Gastrocnemius medialis (tissue), 4 donors: ENCODE results near the gene VPS8. TPM values are rescaled to one million over a fixed set of nuclear protein-coding genes. Genes with fewer than 3 reads are reported as not detected.
"Not testable (repeated sequence)": the region's sequence is repeated elsewhere in the genome, so short reads cannot be mapped to it uniquely, and the experiment has no call there.

ENCODE experiments used
- ATAC-seq, 2 donors: fragments of 150-250 bp; one replicate each; pipeline ENCODE4 v1.9.1; 2016
- DNase-seq, 2 donors: peaks; one replicate each; pipeline ENCODE4 v3.0.0-alpha.2; 2019
- H3K27ac ChIP-seq, 4 donors: fragments of 200-600 bp; sonication (generic); 1 replicate in 1 of 4; 2 replicates in 3 of 4; pipeline ENCODE4 v1.5.1; 2016 to 2018; ENCODE audit warnings: mild to moderate bottlenecking in 2 of 4, moderate library complexity in 1 of 4
- H3K27me3 ChIP-seq, 3 donors: fragments of 200-600 bp; sonication (generic) in 2 of 3; 1 replicate in 1 of 3; 2 replicates in 2 of 3; pipeline versions ENCODE4 v1.5.1 to v1.6.0; 2016 to 2019; ENCODE audit warnings: mild to moderate bottlenecking in 1 of 3, moderate library complexity in 1 of 3
- H3K36me3 ChIP-seq, 2 donors: fragments of 200-600 bp; sonication (generic) in 1 of 2; one replicate each; pipeline ENCODE4 v1.5.1; 2017 to 2018
- H3K4me1 ChIP-seq, 2 donors: fragments of 200-600 bp; sonication (generic) in 1 of 2; one replicate each; pipeline ENCODE4 v1.5.1; 2016 to 2017; ENCODE audit warnings: mild to moderate bottlenecking in 2 of 2
- H3K4me3 ChIP-seq, 4 donors: fragments of 200-600 bp; sonication (generic) in 3 of 4; 1 replicate in 1 of 4; 2 replicates in 3 of 4; pipeline ENCODE4 v1.5.1; 2016 to 2019; ENCODE audit warnings: mild to moderate bottlenecking in 2 of 4
- H3K9me3 ChIP-seq, 3 donors: fragments of 200-600 bp; sonication (generic) in 2 of 3; 1 replicate in 1 of 3; 2 replicates in 2 of 3; pipeline ENCODE4 v1.5.1; 2016 to 2019
- POLR2A ChIP-seq, 2 donors: fragments of 450-650 bp; IDR thresholded peaks; one replicate each; pipeline ENCODE4 v1.6.1; 2017; ENCODE audit warnings: antibody characterized with exemption in 2 of 2, mild to moderate bottlenecking in 2 of 2, moderate library complexity in 2 of 2
- in situ Hi-C, 4 donors: fragments of 200-750 bp; cut with MboI; loops; one replicate each; pipeline versions ENCODE4 v1.15.0 to v1.8.0; 2017; ENCODE audit warnings: low sequenced_read_pairs in 4 of 4
- intact Hi-C: fragments of 100-400 bp; cut with DNase I; formaldehyde crosslinking; loops from one replicate; pipeline ENCODE4 v1.15.1; 2023; ENCODE audit warnings: low total_unique reads
- total RNA-seq, 4 donors: library from RNA; depleted of rRNA; stranded (reverse); fragments of >200 nt; gene quantifications; one replicate each; pipeline versions ENCODE4 v1.1.0 to v1.2.3, GENCODE V29; 2016
- TF ChIP-seq, protein P1 (sequence below), 5 experiments: fragments of 450-650 bp in 3 of 5; fragments of 200-600 bp in 2 of 5; sonication (generic) in 2 of 5; IDR thresholded peaks in 4 of 5; conservative IDR thresholded peaks in 1 of 5; 1 replicate in 4 of 5; 2 replicates in 1 of 5; pipeline ENCODE4 v1.5.1; 2016 to 2019; ENCODE audit warnings: antibody characterized with exemption in 5 of 5, mild to moderate bottlenecking in 3 of 5, moderate library complexity in 3 of 5

Gene VPS8
- total RNA-seq, 4 donors from 2014 or later: 37.2 to 64.1 (median 51.2) TPM

DNA sequence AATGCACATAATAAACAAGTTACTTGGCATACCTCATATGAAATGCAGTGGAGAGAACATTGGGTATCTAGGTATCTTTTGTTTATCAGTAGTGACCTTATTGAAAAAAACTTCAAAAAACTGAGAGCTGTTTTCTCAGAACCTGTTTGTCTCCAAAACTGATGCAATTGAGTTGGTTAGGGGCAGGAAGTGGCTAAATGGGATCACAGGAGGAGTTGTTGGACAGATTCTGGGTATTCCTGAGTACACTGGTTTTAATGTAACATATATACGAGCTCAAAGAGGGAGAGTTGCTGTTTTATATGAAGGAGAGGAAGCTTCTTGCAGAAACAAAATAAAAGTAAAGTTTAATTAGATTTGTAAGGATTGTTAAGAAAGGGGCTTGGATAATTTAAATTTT is 181.4 kb downstream of the VPS8 start:
- H3K36me3 ChIP-seq: peaks cover 4 to 45% of the 10 kb centered on the region in 2 donors
- no peaks in the 10 kb centered on the region for H3K9me3 ChIP-seq
- no peaks in the 10 kb centered on the region for H3K27me3 ChIP-seq
- DNase-seq (no peak), ATAC-seq (no peak)
- no peak overlapping the region for H3K27ac ChIP-seq
- H3K4me1 ChIP-seq: no peaks in the 10 kb centered on the region
- H3K4me3 ChIP-seq: no peak overlapping the region
- intact Hi-C loops (no loop called here), in situ Hi-C loops (no loop called here)
- TF ChIP-seq, protein P1, sequence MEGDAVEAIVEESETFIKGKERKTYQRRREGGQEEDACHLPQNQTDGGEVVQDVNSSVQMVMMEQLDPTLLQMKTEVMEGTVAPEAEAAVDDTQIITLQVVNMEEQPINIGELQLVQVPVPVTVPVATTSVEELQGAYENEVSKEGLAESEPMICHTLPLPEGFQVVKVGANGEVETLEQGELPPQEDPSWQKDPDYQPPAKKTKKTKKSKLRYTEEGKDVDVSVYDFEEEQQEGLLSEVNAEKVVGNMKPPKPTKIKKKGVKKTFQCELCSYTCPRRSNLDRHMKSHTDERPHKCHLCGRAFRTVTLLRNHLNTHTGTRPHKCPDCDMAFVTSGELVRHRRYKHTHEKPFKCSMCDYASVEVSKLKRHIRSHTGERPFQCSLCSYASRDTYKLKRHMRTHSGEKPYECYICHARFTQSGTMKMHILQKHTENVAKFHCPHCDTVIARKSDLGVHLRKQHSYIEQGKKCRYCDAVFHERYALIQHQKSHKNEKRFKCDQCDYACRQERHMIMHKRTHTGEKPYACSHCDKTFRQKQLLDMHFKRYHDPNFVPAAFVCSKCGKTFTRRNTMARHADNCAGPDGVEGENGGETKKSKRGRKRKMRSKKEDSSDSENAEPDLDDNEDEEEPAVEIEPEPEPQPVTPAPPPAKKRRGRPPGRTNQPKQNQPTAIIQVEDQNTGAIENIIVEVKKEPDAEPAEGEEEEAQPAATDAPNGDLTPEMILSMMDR (IDR thresholded peaks at IDR 0.05 in 4 of 5, conservative IDR thresholded peaks at IDR 0.05 in 1 of 5): no peak
- no peak for TF ChIP-seq POLR2A (IDR thresholded peaks at IDR 0.05)

DNA sequence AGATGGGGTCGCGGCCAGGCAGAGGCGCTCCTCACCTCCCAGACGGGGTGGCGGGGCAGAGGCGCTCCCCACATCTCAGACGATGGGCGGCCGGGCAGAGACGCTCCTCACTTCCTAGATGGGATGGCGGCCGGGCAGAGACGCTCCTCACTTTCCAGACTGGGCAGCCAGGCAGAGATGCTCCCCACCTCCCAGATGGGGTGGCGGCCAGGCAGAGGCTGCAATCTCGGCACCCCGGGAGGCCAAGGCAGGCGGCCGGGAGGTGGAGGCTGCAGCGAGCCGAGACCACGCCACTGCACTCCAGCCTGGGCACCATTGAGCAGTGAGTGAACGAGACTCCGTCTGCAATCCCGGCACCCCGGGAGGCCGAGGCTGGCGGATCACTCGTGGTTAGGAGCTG is 191.9 kb downstream of the VPS8 start:
- H3K4me3 ChIP-seq, H3K27ac ChIP-seq, intact Hi-C loops, ATAC-seq, DNase-seq, in situ Hi-C loops, H3K27me3 ChIP-seq, H3K9me3 ChIP-seq, H3K4me1 ChIP-seq: not testable (repeated sequence)
- H3K36me3 ChIP-seq: peaks cover 0 to 37% of the 10 kb centered on the region in 2 donors

DNA sequence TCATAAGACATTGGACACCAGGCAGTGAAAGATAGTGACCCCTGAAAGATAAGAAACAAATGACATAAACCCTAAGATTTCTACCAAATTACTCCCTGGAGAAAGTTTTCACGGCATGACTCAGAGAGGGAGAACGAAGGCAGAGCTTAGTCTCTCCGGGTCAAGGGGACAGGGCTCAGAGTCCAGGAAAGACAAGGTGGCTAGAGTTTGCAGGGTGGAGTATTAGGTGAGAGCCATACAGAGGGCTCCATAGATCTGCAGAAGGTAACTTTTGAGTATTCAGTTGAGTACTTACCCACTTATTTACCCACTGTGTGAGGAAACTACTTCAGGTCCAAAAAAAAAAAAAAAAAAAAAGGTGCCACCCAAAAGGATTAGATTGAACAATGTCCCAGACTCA is 197.7 kb downstream of the VPS8 start:
- intact Hi-C loops: no loop called here

DNA sequence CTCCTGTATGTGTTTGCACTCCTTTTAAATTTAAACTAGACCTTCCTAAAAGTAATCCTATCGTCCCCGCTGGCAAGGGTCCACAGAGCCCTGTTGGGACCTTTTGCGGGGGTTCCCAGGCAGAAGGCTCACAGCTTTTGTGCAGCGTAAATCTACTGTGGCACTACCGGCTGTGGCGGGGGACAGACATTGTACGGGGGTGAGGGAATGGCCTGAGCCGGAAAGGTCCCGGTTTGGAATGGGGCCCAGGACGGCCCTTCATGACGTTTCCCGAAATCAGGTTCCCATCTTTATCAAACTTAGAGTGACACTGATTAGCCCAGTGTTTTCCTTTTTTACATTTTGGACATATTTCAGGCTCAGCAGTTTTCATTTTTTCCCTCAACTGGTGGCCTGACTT is 205.6 kb downstream of the VPS8 start:
- H3K4me3 ChIP-seq, ATAC-seq, DNase-seq, H3K36me3 ChIP-seq, H3K4me1 ChIP-seq, H3K9me3 ChIP-seq, H3K27me3 ChIP-seq, in situ Hi-C loops, intact Hi-C loops: not testable (repeated sequence)
- H3K27ac ChIP-seq: peak overlapping the region in 1 of 4 donors; percentile 11

More for the DNA sequence above, 197.7 kb downstream of the VPS8 start:
- ATAC-seq: no peak
- in situ Hi-C loops: no loop called here
- Histone ChIP-seq H3K27me3 (no peaks in the 10 kb centered on the region), H3K27ac (no peak overlapping the region), H3K4me3 (no peak overlapping the region), H3K4me1 (no peaks in the 10 kb centered on the region), H3K9me3 (no peaks in the 10 kb centered on the region), H3K36me3 (no peaks in the 10 kb centered on the region)
- TF ChIP-seq, protein P1 (IDR thresholded peaks at IDR 0.05 in 4 of 5, conservative IDR thresholded peaks at IDR 0.05 in 1 of 5): no peak
- TF ChIP-seq POLR2A (IDR thresholded peaks at IDR 0.05): no peak
- no peak for DNase-seq

DNA sequence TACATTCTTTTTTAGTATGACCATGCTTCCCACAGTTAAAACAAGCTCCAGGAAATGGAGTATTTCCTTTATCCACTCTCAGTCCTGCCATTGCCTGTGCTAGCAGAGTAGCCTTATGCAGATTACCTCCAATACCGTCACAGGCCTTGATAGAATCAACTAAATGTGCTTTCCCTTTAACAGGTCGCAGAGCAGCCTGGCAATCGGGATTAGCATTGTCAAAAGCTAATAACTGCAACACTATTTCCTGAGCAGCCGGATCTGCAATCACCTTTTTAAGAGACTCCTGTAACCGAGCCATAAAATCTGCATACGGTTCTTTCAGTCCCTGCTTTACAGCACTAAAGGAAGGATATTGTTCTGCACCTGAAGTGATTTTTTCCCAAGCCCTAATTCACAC is 206.0 kb downstream of the VPS8 start:
- H3K4me3 ChIP-seq, H3K4me1 ChIP-seq, ATAC-seq, H3K36me3 ChIP-seq, DNase-seq, intact Hi-C loops, in situ Hi-C loops, H3K9me3 ChIP-seq, H3K27me3 ChIP-seq: not testable (repeated sequence)
- peak overlapping the region in 1 of 4 donors; percentile 11 for H3K27ac ChIP-seq

DNA sequence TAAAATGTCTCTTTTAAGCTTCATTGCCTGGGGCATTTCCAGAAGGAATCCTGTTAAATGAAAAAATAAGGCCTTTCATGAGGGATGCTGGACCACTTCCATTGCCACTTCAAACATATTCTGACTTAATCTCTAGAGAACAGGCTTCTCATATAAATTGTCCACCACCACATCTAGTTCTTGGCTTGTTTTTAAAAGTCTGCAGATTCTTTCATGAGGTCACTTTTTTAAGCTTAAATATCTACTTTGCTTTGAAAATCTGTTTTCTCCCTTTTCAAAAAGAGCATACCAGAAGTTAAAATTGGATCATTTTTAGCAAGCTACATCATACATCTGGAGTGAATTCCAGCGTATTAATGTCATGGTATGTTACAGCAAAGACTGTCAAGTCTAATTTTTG is 209.3 kb downstream of the VPS8 start:
- intact Hi-C loops: no loop called here
- in situ Hi-C loops: no loop called here
- Histone ChIP-seq H3K36me3 (peaks cover 0 to 6% of the 10 kb centered on the region in 2 donors), H3K9me3 (no peaks in the 10 kb centered on the region), H3K4me1 (no peaks in the 10 kb centered on the region), H3K27me3 (no peaks in the 10 kb centered on the region), H3K4me3 (no peak overlapping the region), H3K27ac (no peak overlapping the region)
- TF ChIP-seq, protein P1 (IDR thresholded peaks at IDR 0.05 in 4 of 5, conservative IDR thresholded peaks at IDR 0.05 in 1 of 5): no peak
- no peak for TF ChIP-seq POLR2A (IDR thresholded peaks at IDR 0.05)
- no peak for DNase-seq
- no peak for ATAC-seq
